ENCODE data around the gene ATOH7. TPM values are rescaled to one million over a fixed set of nuclear protein-coding genes. Genes with fewer than 3 reads are reported as not detected.

ATOH7 gene
- total RNA-seq, 1 experiment from 2014 or later: 1.1 TPM

- BruUV-seq (replicated peaks): no TSS peak
- no peak overlapping the region for H3K27ac ChIP-seq (ENCODE audit: low read length)
- intact Hi-C loops (cut with micrococcal nuclease): no loop called here
- no peak overlapping the region for H3K9ac ChIP-seq (ENCODE audit: low read length)
- DNase-seq (no peak), ATAC-seq (no peak)
- CTCF ChIA-PET: interaction anchor here (0.5 kb wide), 1 partner anchor 117 kb away, joined by 3 read pairs; no protein-coding TSS in a partner anchor
- TF ChIP-seq EZH2 (IDR thresholded peaks at IDR 0.05; ENCODE audit: low read length, unreplicated experiment) (no peak), EZH2phosphoT487 (IDR thresholded peaks at IDR 0.05; ENCODE audit: borderline replicate concordance, low read length) (no peak), CTCF (conservative IDR thresholded peaks at IDR 0.05; ENCODE audit: low read depth, low read length) (no peak)
- H3F3A ChIP-seq (ENCODE audit: low read length, unreplicated experiment): no peaks in the 10 kb centered on the region
- no peak overlapping the region for H2AFZ ChIP-seq (ENCODE audit: low read length)
- no peaks in the 10 kb centered on the region for H3K27me3 ChIP-seq (ENCODE audit: low read length)
- H3K9me3 ChIP-seq (ENCODE audit: low read length): no peaks in the 10 kb centered on the region
- H3K36me3 ChIP-seq (ENCODE audit: low read depth, low read length): no peaks in the 10 kb centered on the region
- H3K4me2 ChIP-seq (ENCODE audit: low read length): no peak overlapping the region
- POLR2A ChIA-PET (ENCODE audit: unreplicated experiment): no interaction called here
- no peak overlapping the region for H3K4me3 ChIP-seq (ENCODE audit: low read length)
- no peaks in the 10 kb centered on the region for H3K9me2 ChIP-seq (replicated peaks; ENCODE audit: low read length)
- no peaks in the 10 kb centered on the region for H4K20me1 ChIP-seq (ENCODE audit: low read length)
- no peaks in the 10 kb centered on the region for H3K79me2 ChIP-seq (ENCODE audit: low read length)
- H3K4me1 ChIP-seq (ENCODE audit: insufficient read depth, low read length): no peaks in the 10 kb centered on the region
These were observed 46.8 kb downstream of the ATOH7 start for GRCh38 chr10:68185085-68185484.

GRCh38 chr10:68184546-68184945 is 47.4 kb downstream of the ATOH7 start:
- no peak overlapping the region for H3K9ac ChIP-seq (ENCODE audit: low read length)
- H3K27ac ChIP-seq (ENCODE audit: low read length): no peak overlapping the region
- H3K9me3 ChIP-seq (ENCODE audit: low read length): no peaks in the 10 kb centered on the region
- H3K79me2 ChIP-seq (ENCODE audit: low read length): no peaks in the 10 kb centered on the region
- H3K4me2 ChIP-seq (ENCODE audit: low read length): no peak overlapping the region
- POLR2A ChIA-PET (ENCODE audit: unreplicated experiment): no interaction called here
- TF ChIP-seq CTCF (conservative IDR thresholded peaks at IDR 0.05; ENCODE audit: low read depth, low read length) (no peak), EZH2 (IDR thresholded peaks at IDR 0.05; ENCODE audit: low read length, unreplicated experiment) (no peak), EZH2phosphoT487 (IDR thresholded peaks at IDR 0.05; ENCODE audit: borderline replicate concordance, low read length) (no peak)
- BruUV-seq (replicated peaks): no TSS peak
- H2AFZ ChIP-seq (ENCODE audit: low read length): no peak overlapping the region
- H4K20me1 ChIP-seq (ENCODE audit: low read length): no peaks in the 10 kb centered on the region
- no peak for ATAC-seq
- intact Hi-C loops (cut with micrococcal nuclease): no loop called here
- H3K4me3 ChIP-seq (ENCODE audit: low read length): no peak overlapping the region
- H3K9me2 ChIP-seq (replicated peaks; ENCODE audit: low read length): no peaks in the 10 kb centered on the region
- no peak for DNase-seq
- H3K27me3 ChIP-seq (ENCODE audit: low read length): no peaks in the 10 kb centered on the region
- H3K4me1 ChIP-seq (ENCODE audit: insufficient read depth, low read length): no peaks in the 10 kb centered on the region
- no peaks in the 10 kb centered on the region for H3F3A ChIP-seq (ENCODE audit: low read length, unreplicated experiment)
- CTCF ChIA-PET: interaction anchor here (0.5 kb wide), 1 partner anchor 117 kb away, joined by 3 read pairs; no protein-coding TSS in a partner anchor
- no peaks in the 10 kb centered on the region for H3K36me3 ChIP-seq (ENCODE audit: low read depth, low read length)

Other genes with a start within 250 kb of the ATOH7 start
- 57.4 and 74.4 TPM in 2 replicates for gene HERC4, start 156.8 kb downstream of the ATOH7 start, total RNA-seq (2014; rRNA removed)
- 6.0 and 7.1 TPM in 2 replicates for gene MYPN, start 122.6 kb downstream of the ATOH7 start, total RNA-seq (2014; rRNA removed)
- gene HNRNPH3, start 100.0 kb upstream of the ATOH7 start, total RNA-seq (2014; rRNA removed): 40.5 and 77.5 TPM in 2 replicates
- 1.1 and 1.9 TPM in 2 replicates for gene PBLD, start 100.8 kb upstream of the ATOH7 start, total RNA-seq (2014; rRNA removed)
- gene RUFY2, start 175.2 kb upstream of the ATOH7 start, total RNA-seq (2014; rRNA removed): 18.2 and 18.3 TPM in 2 replicates
- 29.5 and 38.7 TPM in 2 replicates for gene DNA2, start 239.9 kb upstream of the ATOH7 start, total RNA-seq (2014; rRNA removed)

All from PC-3 (cell line).